ENCODE data around the gene CCL13. TPM values are rescaled to one million over a fixed set of nuclear protein-coding genes. Genes with fewer than 3 reads are reported as not detected.

The CCL13 gene
- 0.32 TPM in 1 of 2 replicates, not detected in the other for total RNA-seq
- not detected in 2 replicates for polyA plus RNA-seq

GRCh38 chr17:34356194-34356593 lies at the start of gene CCL13:
Gene CCL13, plus strand, starts transcription at chr17:34356480. Its CDS starts 47 bp downstream, at chr17:34356527.
- 90% methylated on average over 5 of the region's 5 CpGs for WGBS (ENCODE audit: low lambda C conversion rate, missing lambda C conversion rate)

DNA sequence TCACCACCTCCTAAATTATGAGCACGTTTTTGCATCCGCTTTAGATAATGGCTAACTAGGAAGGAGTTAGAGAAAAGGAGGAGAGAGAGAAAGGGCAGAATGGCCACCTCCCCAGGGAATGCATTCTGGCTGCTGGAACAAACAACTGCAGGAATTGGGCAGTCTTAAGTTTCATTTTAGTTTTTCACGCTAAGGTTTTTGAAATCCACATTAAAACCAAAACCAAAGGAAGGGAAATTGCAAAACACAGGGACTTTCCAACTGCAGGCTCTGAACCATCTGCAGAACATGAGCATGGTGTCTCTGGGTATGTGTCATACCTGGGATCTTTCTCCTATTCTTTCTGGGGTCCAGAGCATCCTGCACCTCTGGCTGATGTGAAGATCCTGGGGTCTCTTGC lies 49.2 kb upstream of the CCL13 start:
- DNase-seq (ENCODE audit: low spot score): no peak
- no peak overlapping the region for H3K27ac ChIP-seq
- H4K20me1 ChIP-seq (ENCODE audit: insufficient read depth, poor library complexity, severe bottlenecking): no peaks in the 10 kb centered on the region

More at GRCh38 chr17:34356194-34356593, at the start of gene CCL13:
- Histone ChIP-seq H3K4me1 (ENCODE audit: insufficient read depth) (no peaks in the 10 kb centered on the region), H3K27me3 (no peaks in the 10 kb centered on the region), H3K9me2 (replicated peaks; ENCODE audit: insufficient read depth) (no peaks in the 10 kb centered on the region), H3K27ac (no peak within 1 kb of the TSS), H3K36me3 (replicated peaks; ENCODE audit: insufficient read depth, low read depth) (no peaks in the 10 kb centered on the region), H3K79me2 (no peaks in the 10 kb centered on the region), H2AFZ (no peak within 1 kb of the TSS), H4K20me1 (ENCODE audit: insufficient read depth, poor library complexity, severe bottlenecking) (no peaks in the 10 kb centered on the region), H3K4me3 (no peak within 1 kb of the TSS), H3K4me2 (no peak within 1 kb of the TSS), H3K9me3 (ENCODE audit: low read depth) (no peaks in the 10 kb centered on the region)
- DNase-seq (ENCODE audit: low spot score): no peak
- TF ChIP-seq EZH2phosphoT487 (IDR thresholded peaks at IDR 0.05; ENCODE audit: low read depth, severe bottlenecking, unreplicated experiment) (no peak), CTCF (IDR thresholded peaks at IDR 0.05; ENCODE audit: poor library complexity) (no peak), EZH2 (IDR thresholded peaks at IDR 0.05; ENCODE audit: borderline replicate concordance) (no peak)

GRCh38 chr17:34308371-34308770 lies 47.9 kb upstream of the CCL13 start:
- Histone ChIP-seq H3K4me3 (no peak overlapping the region), H3K27ac (no peak overlapping the region), H3K4me2 (no peak overlapping the region), H4K20me1 (ENCODE audit: insufficient read depth, poor library complexity, severe bottlenecking) (no peaks in the 10 kb centered on the region), H2AFZ (no peak overlapping the region), H3K9me3 (ENCODE audit: low read depth) (no peaks in the 10 kb centered on the region), H3K9me2 (replicated peaks; ENCODE audit: insufficient read depth) (no peaks in the 10 kb centered on the region), H3K27me3 (no peaks in the 10 kb centered on the region), H3K4me1 (ENCODE audit: insufficient read depth) (no peaks in the 10 kb centered on the region), H3K79me2 (no peaks in the 10 kb centered on the region), H3K36me3 (replicated peaks; ENCODE audit: insufficient read depth, low read depth) (no peaks in the 10 kb centered on the region)
- TF ChIP-seq CTCF (IDR thresholded peaks at IDR 0.05; ENCODE audit: poor library complexity) (no peak), EZH2phosphoT487 (IDR thresholded peaks at IDR 0.05; ENCODE audit: low read depth, severe bottlenecking, unreplicated experiment) (no peak), EZH2 (IDR thresholded peaks at IDR 0.05; ENCODE audit: borderline replicate concordance) (no peak)
- no peak for DNase-seq (ENCODE audit: low spot score)

More for the DNA sequence above, 49.2 kb upstream of the CCL13 start:
- H3K9me3 ChIP-seq (ENCODE audit: low read depth): no peaks in the 10 kb centered on the region
- TF ChIP-seq CTCF (IDR thresholded peaks at IDR 0.05; ENCODE audit: poor library complexity): no peak
- TF ChIP-seq EZH2phosphoT487 (IDR thresholded peaks at IDR 0.05; ENCODE audit: low read depth, severe bottlenecking, unreplicated experiment): no peak
- no peak for TF ChIP-seq EZH2 (IDR thresholded peaks at IDR 0.05; ENCODE audit: borderline replicate concordance)
- no peaks in the 10 kb centered on the region for H3K79me2 ChIP-seq
- H3K4me3 ChIP-seq: no peak overlapping the region
- no peaks in the 10 kb centered on the region for H3K4me1 ChIP-seq (ENCODE audit: insufficient read depth)
- WGBS (ENCODE audit: low lambda C conversion rate, missing lambda C conversion rate): 60% methylated on average over 3 of the region's 3 CpGs
- H3K36me3 ChIP-seq (replicated peaks; ENCODE audit: insufficient read depth, low read depth): no peaks in the 10 kb centered on the region
- H3K9me2 ChIP-seq (replicated peaks; ENCODE audit: insufficient read depth): no peaks in the 10 kb centered on the region
- no peak overlapping the region for H2AFZ ChIP-seq
- no peaks in the 10 kb centered on the region for H3K27me3 ChIP-seq
- no peak overlapping the region for H3K4me2 ChIP-seq

DNA sequence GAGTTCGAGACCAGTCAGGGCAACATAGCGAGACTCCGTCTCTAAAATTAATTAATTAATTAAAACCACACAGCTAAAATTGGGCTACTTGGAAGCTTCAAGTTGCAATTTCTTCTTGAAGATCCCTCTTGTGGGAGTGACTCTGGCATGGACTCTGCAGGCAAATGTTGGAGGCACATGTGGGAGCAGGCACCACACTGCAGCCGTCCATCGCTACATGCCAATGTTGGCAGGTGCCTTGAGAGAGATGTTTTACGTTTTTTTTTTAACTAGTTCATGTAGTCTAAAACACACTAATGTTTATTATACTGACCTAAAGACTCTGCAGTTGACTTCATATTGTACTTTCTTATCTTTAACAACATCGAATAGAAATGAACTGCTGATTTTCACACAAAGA lies 45.0 kb upstream of the CCL13 start:
- no peaks in the 10 kb centered on the region for H4K20me1 ChIP-seq (ENCODE audit: insufficient read depth, poor library complexity, severe bottlenecking)
- TF ChIP-seq CTCF (IDR thresholded peaks at IDR 0.05; ENCODE audit: poor library complexity): no peak
- TF ChIP-seq EZH2 (IDR thresholded peaks at IDR 0.05; ENCODE audit: borderline replicate concordance): no peak
- TF ChIP-seq EZH2phosphoT487 (IDR thresholded peaks at IDR 0.05; ENCODE audit: low read depth, severe bottlenecking, unreplicated experiment): no peak
- H3K4me2 ChIP-seq: no peak overlapping the region
- 92% methylated on average over 7 of the region's 7 CpGs for WGBS (ENCODE audit: low lambda C conversion rate, missing lambda C conversion rate)
- H2AFZ ChIP-seq: no peak overlapping the region
- H3K27me3 ChIP-seq: peaks cover 5% of the 10 kb centered on the region
- H3K27ac ChIP-seq: no peak overlapping the region
- H3K9me3 ChIP-seq (ENCODE audit: low read depth): no peaks in the 10 kb centered on the region
- no peaks in the 10 kb centered on the region for H3K79me2 ChIP-seq
- no peaks in the 10 kb centered on the region for H3K9me2 ChIP-seq (replicated peaks; ENCODE audit: insufficient read depth)
- no peak for DNase-seq (ENCODE audit: low spot score)
- H3K36me3 ChIP-seq (replicated peaks; ENCODE audit: insufficient read depth, low read depth): no peaks in the 10 kb centered on the region
- no peaks in the 10 kb centered on the region for H3K4me1 ChIP-seq (ENCODE audit: insufficient read depth)
- H3K4me3 ChIP-seq: no peak overlapping the region

All from hepatocyte (in vitro differentiated cells).